ENCODE results near the gene EXOG. TPM values are rescaled to one million over a fixed set of nuclear protein-coding genes. Genes with fewer than 3 reads are reported as not detected.

The EXOG gene
- total RNA-seq, 2 donors from 2014 or later, result 23.4 to 36.6 TPM

GRCh38 chr3:38454178-38454883, 41.8 kb upstream of the EXOG start:
- Histone ChIP-seq H3K27me3 (no peaks in the 10 kb centered on the region), H3K36me3 (no peaks in the 10 kb centered on the region), H3K4me3 (peak overlapping the region; percentile 73 to 77), H3K27ac (peak overlapping the region; percentile 72 to 80), H3K9me3 (no peaks in the 10 kb centered on the region), H3K4me1 (peaks cover 0 to 38% of the 10 kb centered on the region in 2 donors)
- TF ChIP-seq CTCF (IDR thresholded peaks at IDR 0.05), result no peak
- no peak for DNase-seq (ENCODE audit: low spot score)

DNA sequence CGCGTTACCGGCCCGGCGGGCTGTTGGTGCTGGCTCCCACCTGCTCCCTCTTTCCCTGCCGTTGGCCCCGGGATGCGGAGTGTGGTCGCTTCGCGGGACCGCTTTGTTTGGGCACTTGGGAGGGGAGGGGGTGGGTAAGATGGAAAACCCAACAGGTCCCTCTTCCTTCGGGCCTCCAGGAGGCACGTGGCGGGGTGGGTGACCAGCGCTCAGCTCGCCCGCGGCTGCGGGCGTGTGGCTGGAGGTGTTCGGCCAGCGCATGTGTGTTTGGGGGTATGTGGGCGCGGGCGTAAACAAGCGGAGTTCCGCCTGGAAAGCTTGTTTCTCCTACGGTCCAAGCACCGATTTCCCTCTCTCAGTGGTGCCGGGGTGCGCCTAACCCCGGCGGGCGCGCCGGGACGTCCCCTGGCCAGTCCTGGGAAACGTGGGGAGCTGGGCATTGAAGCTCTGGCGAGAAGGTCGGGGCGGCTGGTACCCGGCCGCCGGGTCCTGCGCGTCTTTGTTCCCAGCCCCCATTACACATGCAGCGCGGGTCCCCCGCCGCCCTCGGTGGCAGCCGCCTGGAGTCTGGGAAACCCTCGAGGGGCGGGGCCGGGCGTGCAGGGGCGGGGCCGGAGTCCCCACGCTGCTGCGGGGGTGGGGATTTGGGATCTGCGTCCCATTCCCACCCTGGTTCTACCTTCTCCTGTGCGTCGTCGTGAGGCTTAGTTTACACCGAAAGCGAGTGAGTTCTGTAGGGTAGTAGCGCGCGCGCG, 41.1 kb upstream of the EXOG start:
- H3K27ac ChIP-seq, result peak overlapping the region; percentile 72 to 80
- TF ChIP-seq CTCF (IDR thresholded peaks at IDR 0.05), result no peak
- H3K9me3 ChIP-seq, result no peaks in the 10 kb centered on the region
- peak overlapping the region; percentile 73 to 77 for H3K4me3 ChIP-seq
- H3K27me3 ChIP-seq, result no peaks in the 10 kb centered on the region
- H3K4me1 ChIP-seq, result peaks cover 0 to 45% of the 10 kb centered on the region in 2 donors
- no peaks in the 10 kb centered on the region for H3K36me3 ChIP-seq
- peak; percentile 66 for DNase-seq (ENCODE audit: low spot score)

GRCh38 chr3:38455639-38456430, 40.3 kb upstream of the EXOG start:
- Histone ChIP-seq H3K36me3 (no peaks in the 10 kb centered on the region), H3K4me3 (peak overlapping the region; percentile 73 to 77), H3K27ac (peak overlapping the region; percentile 72 to 80), H3K4me1 (peaks cover 0 to 53% of the 10 kb centered on the region in 2 donors), H3K27me3 (no peaks in the 10 kb centered on the region), H3K9me3 (no peaks in the 10 kb centered on the region)
- no peak for DNase-seq (ENCODE audit: low spot score)
- no peak for TF ChIP-seq CTCF (IDR thresholded peaks at IDR 0.05)

- Histone ChIP-seq H3K27me3 (no peaks in the 10 kb centered on the region), H3K4me1 (peaks cover 0 to 60% of the 10 kb centered on the region in 2 donors), H3K9me3 (no peaks in the 10 kb centered on the region), H3K36me3 (no peaks in the 10 kb centered on the region), H3K27ac (no peak overlapping the region), H3K4me3 (no peak overlapping the region)
- no peak for DNase-seq (ENCODE audit: low spot score)
- TF ChIP-seq CTCF (IDR thresholded peaks at IDR 0.05), result no peak
These were observed 38.8 kb upstream of the EXOG start for GRCh38 chr3:38457111-38458003.

Data from right atrium auricular region (tissue), 2 donors.